ENCODE measurements around the gene TEKT3.

DNA sequence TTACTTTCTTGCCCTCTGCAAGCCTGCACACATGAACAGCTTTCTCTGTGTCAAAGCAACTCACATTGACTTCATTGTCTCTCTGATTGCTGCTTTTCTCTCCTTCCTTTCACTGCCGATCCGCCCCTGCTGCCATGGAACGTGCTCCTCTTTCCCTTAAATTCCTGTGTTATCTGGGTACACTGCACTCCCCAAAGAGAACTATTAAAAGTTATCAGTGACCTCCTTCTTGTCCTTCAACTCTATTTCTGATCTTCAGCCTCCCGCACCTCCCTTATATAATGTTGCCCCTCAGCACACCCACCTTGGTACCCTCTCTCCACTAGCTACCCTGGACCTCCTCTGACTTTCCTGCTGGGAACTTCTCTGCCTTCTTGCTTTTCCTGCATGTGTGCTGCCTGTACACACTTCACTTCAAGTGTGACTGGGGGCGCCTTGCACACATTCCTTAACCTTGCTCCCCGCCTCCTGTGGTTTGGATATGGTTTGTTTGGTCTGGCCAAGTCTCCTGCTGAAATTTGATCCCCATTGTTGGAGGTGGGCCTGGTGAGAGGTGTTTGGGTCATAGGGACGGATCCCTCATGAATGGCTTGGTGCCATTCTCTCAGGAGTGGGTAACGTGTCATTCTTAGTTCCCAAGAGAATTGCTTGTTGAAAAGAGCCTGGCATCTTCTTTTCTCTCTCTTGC, 49.6 kb downstream of the TEKT3 start:
- no peak for TF ChIP-seq POLR2A (IDR thresholded peaks at IDR 0.05; ENCODE audit: extremely low read depth, insufficient read length)
- TF ChIP-seq, protein P1, sequence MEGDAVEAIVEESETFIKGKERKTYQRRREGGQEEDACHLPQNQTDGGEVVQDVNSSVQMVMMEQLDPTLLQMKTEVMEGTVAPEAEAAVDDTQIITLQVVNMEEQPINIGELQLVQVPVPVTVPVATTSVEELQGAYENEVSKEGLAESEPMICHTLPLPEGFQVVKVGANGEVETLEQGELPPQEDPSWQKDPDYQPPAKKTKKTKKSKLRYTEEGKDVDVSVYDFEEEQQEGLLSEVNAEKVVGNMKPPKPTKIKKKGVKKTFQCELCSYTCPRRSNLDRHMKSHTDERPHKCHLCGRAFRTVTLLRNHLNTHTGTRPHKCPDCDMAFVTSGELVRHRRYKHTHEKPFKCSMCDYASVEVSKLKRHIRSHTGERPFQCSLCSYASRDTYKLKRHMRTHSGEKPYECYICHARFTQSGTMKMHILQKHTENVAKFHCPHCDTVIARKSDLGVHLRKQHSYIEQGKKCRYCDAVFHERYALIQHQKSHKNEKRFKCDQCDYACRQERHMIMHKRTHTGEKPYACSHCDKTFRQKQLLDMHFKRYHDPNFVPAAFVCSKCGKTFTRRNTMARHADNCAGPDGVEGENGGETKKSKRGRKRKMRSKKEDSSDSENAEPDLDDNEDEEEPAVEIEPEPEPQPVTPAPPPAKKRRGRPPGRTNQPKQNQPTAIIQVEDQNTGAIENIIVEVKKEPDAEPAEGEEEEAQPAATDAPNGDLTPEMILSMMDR (IDR thresholded peaks at IDR 0.05; ENCODE audit: low read depth, low read length): no peak
- TF ChIP-seq, protein P2, sequence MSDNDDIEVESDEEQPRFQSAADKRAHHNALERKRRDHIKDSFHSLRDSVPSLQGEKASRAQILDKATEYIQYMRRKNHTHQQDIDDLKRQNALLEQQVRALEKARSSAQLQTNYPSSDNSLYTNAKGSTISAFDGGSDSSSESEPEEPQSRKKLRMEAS (IDR thresholded peaks at IDR 0.05; ENCODE audit: low read depth, low read length): no peak
- TF ChIP-seq MYC (IDR thresholded peaks at IDR 0.05; ENCODE audit: low read depth, low read length): no peak

All from NB4 (cell line).